DND-41 (cell line): ENCODE data around the gene ALDH6A1.

Experiments used
- ATAC-seq: fragments of 200-7000 bp; cut with Tn5 transposase; 3 replicates; pipeline ENCODE4 v1.9.1; 2021; ENCODE audit warnings: low read depth; ENCODE audit not compliant: insufficient read depth
- DNase-seq: peaks from one replicate; pipeline ENCODE4 v3.0.0-alpha.2; 2020
- H2AFZ ChIP-seq: 2 replicates; pipeline ENCODE4 v1.6.0; 2012; ENCODE audit warnings: low read depth, low read length
- H3K27ac ChIP-seq: 2 replicates; pipeline ENCODE4 v1.5.1; 2012; ENCODE audit warnings: low read length, inconsistent platforms
- H3K27me3 ChIP-seq: fragments of 200-600 bp; sonication (generic); 2 replicates; pipeline ENCODE4 v1.6.0; 2012; ENCODE audit warnings: low read length, mild to moderate bottlenecking, inconsistent platforms; ENCODE audit not compliant: insufficient read depth, poor library complexity
- H3K36me3 ChIP-seq: 2 replicates; pipeline ENCODE4 v1.5.1; 2012; ENCODE audit warnings: low read length, inconsistent platforms; ENCODE audit not compliant: insufficient read depth
- H3K4me1 ChIP-seq: 2 replicates; pipeline ENCODE4 v1.5.1; 2012; ENCODE audit warnings: mild to moderate bottlenecking, low read length; ENCODE audit not compliant: insufficient read depth
- H3K4me2 ChIP-seq: 2 replicates; pipeline ENCODE4 v1.6.0; 2012; ENCODE audit warnings: mild to moderate bottlenecking, moderate library complexity, low read length, inconsistent platforms; ENCODE audit not compliant: insufficient read depth
- H3K4me3 ChIP-seq, 2 experiments: fragments of 200-600 bp in 1 of 2; shearing (Covaris generic) in 1 of 2; 2 replicates each; pipeline ENCODE4 v1.5.1; 2012 to 2016; ENCODE audit warnings: inconsistent platforms in 2 of 2, low read length in 2 of 2, mild to moderate bottlenecking in 2 of 2, low read depth in 1 of 2, moderate library complexity in 1 of 2
- H3K79me2 ChIP-seq: 2 replicates; pipeline ENCODE4 v1.6.0; 2012; ENCODE audit warnings: low read length, inconsistent platforms; ENCODE audit not compliant: insufficient read depth
- H3K9ac ChIP-seq: 2 replicates; pipeline ENCODE4 v1.6.0; 2012; ENCODE audit warnings: low read depth, mild to moderate bottlenecking, inconsistent platforms, low read length, moderate library complexity
- H3K9me3 ChIP-seq: 2 replicates; pipeline ENCODE4 v1.5.1; 2012; ENCODE audit warnings: low read length, moderate library complexity, mild to moderate bottlenecking, inconsistent platforms; ENCODE audit not compliant: insufficient read depth, severe bottlenecking
- H4K20me1 ChIP-seq: 2 replicates; pipeline ENCODE4 v1.6.0; 2012; ENCODE audit warnings: low read length; ENCODE audit not compliant: insufficient read depth
- EZH2 ChIP-seq: IDR thresholded peaks from 3 replicates; pipeline ENCODE4 v1.6.1; 2012; ENCODE audit warnings: borderline replicate concordance, low read depth, mild to moderate bottlenecking, moderate library complexity, low read length, inconsistent platforms; ENCODE audit not compliant: severe bottlenecking
- TF ChIP-seq, protein P1 (sequence below): IDR thresholded peaks from 2 replicates; pipeline ENCODE4 v1.5.1; 2012; ENCODE audit warnings: borderline replicate concordance, low read length, moderate library complexity, mild to moderate bottlenecking; ENCODE audit not compliant: poor library complexity, severe bottlenecking; ENCODE audit errors: extremely low read depth

The ALDH6A1 gene

DNA sequence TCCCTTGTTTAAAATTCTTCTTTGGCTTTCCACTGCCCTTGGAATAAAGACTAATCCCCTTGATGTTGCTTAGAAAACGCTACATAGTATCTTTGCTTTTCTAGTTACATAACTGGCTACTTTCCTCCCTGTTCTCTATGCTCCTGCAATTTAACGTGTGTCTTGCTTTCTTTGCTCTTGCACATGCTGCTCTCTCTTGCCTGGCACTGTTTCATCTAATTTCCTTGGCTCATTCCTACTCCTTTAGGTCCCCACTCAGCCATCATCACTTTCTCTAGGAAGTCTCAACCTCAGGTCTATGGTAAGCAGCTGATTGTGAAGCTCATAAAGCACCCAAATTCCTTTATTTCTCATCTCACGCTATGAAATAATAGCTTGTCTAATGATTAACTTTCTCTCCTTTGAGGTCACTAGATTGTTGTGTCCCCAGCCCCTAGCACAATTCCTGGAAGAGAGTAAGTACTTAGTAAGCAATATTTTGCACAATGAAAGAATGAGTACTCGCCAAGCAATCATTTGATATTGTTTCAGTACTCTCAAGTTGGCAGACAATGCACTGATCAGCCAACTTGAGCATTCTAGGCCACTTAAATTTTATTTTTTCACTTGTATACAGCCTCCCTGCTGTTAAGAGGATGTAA, 3.3 kb downstream of the ALDH6A1 start:
- H3K27ac ChIP-seq, result no peak overlapping the region
- no peak overlapping the region for H3K4me3 ChIP-seq
- peaks cover 23% of the 10 kb centered on the region for H3K79me2 ChIP-seq
- no peak overlapping the region for H2AFZ ChIP-seq
- TF ChIP-seq, protein P1, sequence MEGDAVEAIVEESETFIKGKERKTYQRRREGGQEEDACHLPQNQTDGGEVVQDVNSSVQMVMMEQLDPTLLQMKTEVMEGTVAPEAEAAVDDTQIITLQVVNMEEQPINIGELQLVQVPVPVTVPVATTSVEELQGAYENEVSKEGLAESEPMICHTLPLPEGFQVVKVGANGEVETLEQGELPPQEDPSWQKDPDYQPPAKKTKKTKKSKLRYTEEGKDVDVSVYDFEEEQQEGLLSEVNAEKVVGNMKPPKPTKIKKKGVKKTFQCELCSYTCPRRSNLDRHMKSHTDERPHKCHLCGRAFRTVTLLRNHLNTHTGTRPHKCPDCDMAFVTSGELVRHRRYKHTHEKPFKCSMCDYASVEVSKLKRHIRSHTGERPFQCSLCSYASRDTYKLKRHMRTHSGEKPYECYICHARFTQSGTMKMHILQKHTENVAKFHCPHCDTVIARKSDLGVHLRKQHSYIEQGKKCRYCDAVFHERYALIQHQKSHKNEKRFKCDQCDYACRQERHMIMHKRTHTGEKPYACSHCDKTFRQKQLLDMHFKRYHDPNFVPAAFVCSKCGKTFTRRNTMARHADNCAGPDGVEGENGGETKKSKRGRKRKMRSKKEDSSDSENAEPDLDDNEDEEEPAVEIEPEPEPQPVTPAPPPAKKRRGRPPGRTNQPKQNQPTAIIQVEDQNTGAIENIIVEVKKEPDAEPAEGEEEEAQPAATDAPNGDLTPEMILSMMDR, result no peak
- TF ChIP-seq EZH2, result no peak
- H3K4me1 ChIP-seq, result peaks cover 21% of the 10 kb centered on the region
- no peaks in the 10 kb centered on the region for H4K20me1 ChIP-seq
- H3K9ac ChIP-seq, result no peak overlapping the region
- H3K36me3 ChIP-seq, result no peaks in the 10 kb centered on the region; the same call in 1 of the 2 replicates
- H3K9me3 ChIP-seq, result no peaks in the 10 kb centered on the region
- no peak overlapping the region for H3K4me2 ChIP-seq
- DNase-seq (no peak), ATAC-seq (no peak)
- H3K27me3 ChIP-seq, result no peaks in the 10 kb centered on the region

DNA sequence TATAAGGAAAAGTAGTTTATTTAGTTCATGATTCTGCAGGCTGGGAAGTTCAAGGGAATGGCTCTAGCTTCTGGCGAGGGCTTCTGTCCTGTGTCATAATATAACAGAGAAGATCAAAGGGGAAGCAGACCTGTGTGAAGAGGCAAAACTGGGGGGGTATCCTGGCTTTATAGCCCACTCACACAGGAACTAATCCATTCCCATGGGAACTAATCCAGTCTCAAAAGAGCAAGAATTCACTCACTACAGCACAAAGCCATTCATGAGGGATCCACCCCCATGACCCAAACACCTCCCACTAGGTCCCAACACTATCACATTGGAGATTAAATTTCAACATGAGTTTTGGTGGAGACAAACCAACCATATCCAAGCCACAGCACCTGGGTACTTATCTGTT, 6.9 kb downstream of the ALDH6A1 start:
- TF ChIP-seq, protein P1, result no peak
- TF ChIP-seq EZH2, result no peak
- Histone ChIP-seq H3K27ac (no peak overlapping the region), H4K20me1 (no peaks in the 10 kb centered on the region), H3K9me3 (no peaks in the 10 kb centered on the region), H3K27me3 (no peaks in the 10 kb centered on the region), H3K36me3 (peaks cover 3% of the 10 kb centered on the region; the same call in 1 of the 2 replicates), H3K9ac (no peak overlapping the region), H3K4me3 (no peak overlapping the region), H3K4me1 (no peaks in the 10 kb centered on the region), H3K79me2 (no peaks in the 10 kb centered on the region), H2AFZ (no peak overlapping the region), H3K4me2 (no peak overlapping the region)
- ATAC-seq (no peak), DNase-seq (no peak)

DNA sequence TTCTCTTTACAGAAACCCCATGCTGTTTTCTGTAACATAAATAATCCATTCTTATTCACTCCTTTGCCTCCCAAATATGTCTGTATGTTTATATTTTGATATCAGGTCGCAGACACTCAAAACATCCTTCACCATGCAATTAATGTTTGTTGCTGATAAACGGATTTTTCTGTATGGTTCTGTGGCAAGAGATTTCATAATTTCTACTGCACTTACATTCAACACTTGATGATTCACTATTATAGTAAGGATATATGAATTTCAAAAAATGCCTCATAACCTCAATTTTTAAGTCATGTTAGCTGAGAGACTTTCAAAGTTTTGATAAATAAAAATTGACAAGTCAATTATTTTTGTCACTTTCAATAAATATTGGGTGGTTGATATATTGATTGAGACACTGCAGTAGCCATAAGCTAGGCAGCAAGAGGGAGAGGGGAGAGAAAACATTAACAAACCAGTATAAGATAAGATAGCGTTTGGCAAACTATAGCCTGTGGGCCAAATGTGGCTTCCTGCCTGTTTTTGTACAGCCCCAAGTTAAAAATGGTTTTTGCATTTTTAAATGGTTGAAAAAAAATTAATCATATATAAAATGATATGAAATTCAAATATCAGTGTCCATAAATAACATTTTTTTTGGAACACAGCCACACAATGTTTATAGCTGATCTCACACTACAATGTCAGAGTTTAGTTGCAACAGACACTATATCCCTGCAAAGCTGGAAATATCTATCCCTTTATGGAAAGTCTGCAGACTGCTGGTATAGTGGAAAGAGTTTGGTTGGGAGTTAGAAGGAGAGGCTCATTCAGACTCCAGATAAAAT, 18.3 kb downstream of the ALDH6A1 start:
- no peak for TF ChIP-seq EZH2
- Histone ChIP-seq H3K27ac (no peak overlapping the region), H3K27me3 (no peaks in the 10 kb centered on the region), H2AFZ (no peak overlapping the region), H3K4me1 (no peaks in the 10 kb centered on the region), H3K9ac (no peak overlapping the region), H3K4me3 (no peak overlapping the region), H3K79me2 (no peaks in the 10 kb centered on the region), H4K20me1 (no peaks in the 10 kb centered on the region), H3K36me3 (peaks cover 42% of the 10 kb centered on the region), H3K4me2 (no peak overlapping the region), H3K9me3 (no peaks in the 10 kb centered on the region)
- ATAC-seq (no peak), DNase-seq (no peak)

DNA sequence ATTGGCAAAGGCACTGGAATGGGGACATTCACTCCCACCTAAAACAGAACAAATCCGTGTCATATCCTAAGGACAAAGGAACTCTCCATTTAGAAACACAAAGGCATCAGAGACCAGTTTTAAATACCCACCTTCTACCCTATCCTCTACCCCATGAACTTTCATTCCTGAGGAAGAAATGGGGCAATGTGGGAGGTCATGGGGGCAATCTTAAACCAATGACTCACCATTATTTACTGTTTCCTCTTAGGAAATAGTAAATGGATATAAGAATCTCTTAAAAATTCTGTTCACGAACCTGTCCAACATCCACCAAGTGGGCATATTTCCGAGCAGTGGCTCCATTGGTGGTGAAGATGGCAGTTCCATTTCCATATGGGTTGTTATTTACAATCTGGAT, 19.4 kb downstream of the ALDH6A1 start:
- H4K20me1 ChIP-seq, result no peaks in the 10 kb centered on the region
- H2AFZ ChIP-seq, result no peak overlapping the region
- H3K27me3 ChIP-seq, result no peaks in the 10 kb centered on the region
- H3K36me3 ChIP-seq, result peaks cover 45% of the 10 kb centered on the region
- TF ChIP-seq EZH2, result no peak
- TF ChIP-seq, protein P1, result no peak
- no peaks in the 10 kb centered on the region for H3K79me2 ChIP-seq
- H3K4me2 ChIP-seq, result no peak overlapping the region
- no peaks in the 10 kb centered on the region for H3K9me3 ChIP-seq
- H3K9ac ChIP-seq, result no peak overlapping the region
- DNase-seq, result no peak
- no peak for ATAC-seq
- no peak overlapping the region for H3K27ac ChIP-seq
- no peak overlapping the region for H3K4me3 ChIP-seq
- no peaks in the 10 kb centered on the region for H3K4me1 ChIP-seq
